NK-92 (cell line): ENCODE measurements around the gene ZFPM1.
"Not testable (repeated sequence)": the region's sequence is repeated elsewhere in the genome, so short reads cannot be mapped to it uniquely, and the experiment has no call there.

Source experiments
- DNase-seq: peaks from one replicate; lab custom pipeline; 2025; ENCODE audit not compliant: unreplicated experiment; lab: John Stamatoyannopoulos, UW

The ZFPM1 gene

GRCh38 chr16:88478889-88479792, 26.1 kb downstream of the ZFPM1 start:
- DNase-seq = no peak

DNA sequence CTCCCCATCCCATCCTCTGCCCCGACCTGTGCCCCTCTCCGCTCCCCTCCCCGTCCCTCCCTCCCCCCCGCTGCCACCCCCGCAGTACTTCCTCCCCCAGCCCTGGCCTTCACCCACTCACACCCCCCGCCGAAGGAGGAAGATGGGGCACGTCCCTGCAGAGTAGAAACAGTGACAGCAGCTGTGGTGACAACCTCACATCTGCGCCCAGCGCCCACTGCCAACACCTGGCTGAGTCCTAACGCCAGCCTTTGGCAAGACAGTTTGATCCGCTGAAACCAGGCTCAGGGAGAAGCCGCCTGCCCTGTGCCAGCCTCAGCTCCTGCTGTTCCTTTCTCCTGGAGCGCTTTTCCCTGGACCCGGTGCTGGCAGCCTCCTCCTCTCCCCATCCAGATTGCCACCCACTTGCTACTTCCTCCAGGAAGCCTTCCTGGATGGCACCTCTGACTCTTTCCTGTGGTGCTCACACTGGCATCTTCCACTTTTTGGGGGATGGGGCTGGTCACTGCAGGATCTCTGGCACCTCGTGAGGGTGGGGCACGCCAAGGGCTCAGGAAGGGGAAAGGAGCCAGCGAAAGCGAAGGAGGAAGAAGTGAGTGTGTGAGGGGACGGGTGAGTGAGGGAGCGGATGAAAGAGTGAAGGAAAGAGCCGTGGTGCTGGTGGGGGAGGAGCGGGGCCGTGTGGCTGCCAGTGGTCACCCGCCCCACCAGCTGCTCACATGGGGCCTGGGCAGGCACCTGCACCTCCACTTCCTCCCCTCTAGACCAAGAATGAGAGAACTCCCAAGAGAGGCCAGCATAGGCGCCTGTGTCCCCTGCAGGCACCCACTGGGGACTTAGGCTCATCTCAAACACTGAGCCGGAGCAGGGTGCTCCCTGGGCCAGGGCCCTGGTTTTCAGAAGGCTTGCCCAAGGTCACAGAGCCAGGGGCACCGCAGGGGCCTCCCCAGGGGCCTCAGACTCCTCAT, 27.0 kb downstream of the ZFPM1 start:
- no peak for DNase-seq

DNA sequence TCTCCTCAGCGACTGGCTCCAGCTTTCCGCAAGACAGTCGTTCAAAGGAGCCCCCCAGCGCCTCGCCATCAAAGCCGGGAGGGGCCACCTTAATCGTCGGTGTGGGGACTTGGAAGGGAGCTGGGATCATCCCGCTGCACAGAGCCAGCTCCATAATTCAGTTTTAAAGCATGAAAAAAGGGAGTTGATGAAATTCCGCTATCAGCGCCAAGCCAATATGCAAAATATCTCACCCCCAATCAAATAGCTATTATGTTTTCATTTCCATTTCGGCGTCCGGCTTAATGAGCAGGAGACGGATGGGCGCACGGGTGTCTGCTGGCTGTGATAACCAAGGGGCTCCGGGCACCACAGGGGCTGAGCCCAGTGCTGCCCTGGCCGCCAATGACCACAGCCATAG, 27.7 kb downstream of the ZFPM1 start:
- no peak for DNase-seq

GRCh38 chr16:88481851-88482250, 28.8 kb downstream of the ZFPM1 start:
- DNase-seq = no peak

DNA sequence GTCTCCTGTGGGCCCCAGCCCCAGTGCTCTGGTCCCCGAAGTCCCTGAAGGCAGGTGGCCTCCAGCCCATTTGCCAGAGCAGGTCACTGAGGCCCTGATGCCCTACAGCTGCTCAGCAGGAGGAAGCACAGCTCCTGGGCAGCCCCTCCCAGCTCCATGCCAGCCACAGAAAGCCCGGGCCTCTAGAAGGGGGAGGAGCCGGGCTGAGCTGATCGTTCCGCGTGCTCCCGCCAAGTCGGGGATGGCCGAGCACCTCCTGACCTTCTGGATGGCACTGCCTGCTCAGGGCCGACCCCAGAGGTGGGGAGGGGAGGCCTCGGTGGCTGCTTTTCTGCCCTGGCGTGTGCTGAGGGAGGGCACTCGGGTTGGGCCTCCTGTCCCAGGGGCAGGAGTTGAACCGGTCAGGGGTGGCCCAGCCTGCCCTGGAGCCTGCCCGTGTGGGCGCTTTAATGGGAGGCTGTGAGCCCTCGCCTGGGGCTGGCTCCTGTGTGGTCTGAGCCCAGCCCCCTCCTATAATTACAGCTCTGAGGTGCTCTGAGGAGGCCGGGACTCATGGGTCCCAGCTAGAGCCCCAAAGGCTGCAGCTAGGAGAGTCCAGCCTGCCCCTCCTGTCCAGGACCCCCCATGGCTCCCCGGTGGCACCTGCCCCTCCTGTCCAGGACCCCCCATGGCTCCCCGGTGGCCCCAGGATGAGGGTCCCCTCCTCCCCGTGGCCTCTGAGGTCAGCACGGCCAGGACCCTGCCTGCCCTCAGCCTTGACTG, 29.7 kb downstream of the ZFPM1 start:
- DNase-seq = no peak

- no peak for DNase-seq
Measured at GRCh38 chr16:88483392-88483641, 30.2 kb downstream of the ZFPM1 start.

DNA sequence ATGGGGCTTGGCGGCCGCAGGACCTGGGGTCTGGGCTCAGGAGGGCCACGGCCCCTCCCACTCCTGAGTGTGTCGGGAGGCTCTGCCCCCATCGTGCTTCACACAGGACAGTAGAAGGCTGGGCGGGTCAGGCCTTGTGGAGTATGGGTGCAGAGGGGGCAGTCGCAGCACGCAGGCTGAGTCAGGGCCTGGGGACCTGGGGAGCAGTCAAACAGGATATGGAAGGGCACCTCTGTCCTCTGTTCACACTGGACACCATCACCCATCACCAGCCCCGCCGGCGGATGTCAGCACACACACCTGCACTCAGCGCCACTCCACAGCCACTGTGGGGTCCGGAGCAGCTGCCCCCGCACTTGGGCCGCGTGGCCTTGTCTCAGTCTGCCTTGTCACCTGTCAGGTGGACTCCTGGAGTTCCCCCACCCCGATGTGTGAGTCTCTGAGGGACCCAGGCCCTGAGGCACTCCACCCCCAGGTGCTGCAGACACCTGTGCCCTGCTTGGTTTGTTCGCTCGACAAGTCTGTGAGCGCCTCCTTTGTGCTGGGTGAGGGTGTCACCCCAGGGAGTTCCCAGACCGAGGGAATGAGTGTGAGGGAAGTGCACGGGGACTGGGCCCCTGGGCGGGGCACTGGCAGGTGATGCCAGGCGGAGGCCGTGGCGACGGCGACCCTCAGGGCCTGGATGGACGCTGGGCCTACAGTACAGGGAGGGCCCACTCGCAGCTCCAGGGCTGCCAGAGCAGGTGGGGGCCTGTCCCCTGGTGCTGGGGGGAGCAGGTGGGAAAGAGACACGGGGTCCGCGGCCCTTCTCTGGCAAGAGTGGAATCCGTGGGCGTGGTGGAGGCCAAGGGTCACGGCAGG, 31.7 kb downstream of the ZFPM1 start:
- no peak for DNase-seq

DNA sequence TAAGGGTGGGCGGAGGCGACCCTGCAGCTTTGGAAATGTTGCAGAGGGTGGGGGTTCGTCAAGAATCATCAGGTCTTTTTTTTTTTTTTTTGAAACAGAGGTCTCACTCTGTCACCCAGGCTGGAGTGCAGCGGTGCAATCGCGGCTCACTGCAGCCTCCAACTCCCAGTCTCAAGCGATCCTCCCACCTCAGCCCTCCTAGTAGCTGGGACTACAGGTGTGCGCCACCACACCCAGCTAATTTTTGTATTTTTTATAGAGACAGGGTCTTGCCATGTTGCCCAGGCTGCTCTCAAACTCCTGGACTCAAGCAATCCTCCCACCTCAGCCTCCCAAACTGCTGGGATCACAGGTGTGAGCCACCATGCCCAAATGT, 32.3 kb downstream of the ZFPM1 start:
- not testable (repeated sequence) for DNase-seq

- no peak for DNase-seq
Measured at GRCh38 chr16:88486398-88487123, 33.5 kb downstream of the ZFPM1 start.

DNA sequence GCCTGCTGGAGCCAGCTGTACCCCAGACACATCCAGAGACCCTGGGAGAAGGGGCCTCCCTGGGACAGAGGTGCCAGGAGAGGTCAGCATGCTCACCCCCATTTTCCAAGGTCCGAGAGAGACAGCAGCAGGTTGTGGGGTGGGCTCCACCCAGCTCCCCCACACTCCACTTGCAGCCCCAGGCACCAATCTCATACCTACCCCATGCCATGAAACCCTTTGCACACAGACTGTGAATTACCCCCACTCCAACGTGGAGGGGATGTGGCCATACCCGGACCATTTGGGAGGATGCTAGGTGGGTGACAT, 34.0 kb downstream of the ZFPM1 start:
- DNase-seq = no peak

DNA sequence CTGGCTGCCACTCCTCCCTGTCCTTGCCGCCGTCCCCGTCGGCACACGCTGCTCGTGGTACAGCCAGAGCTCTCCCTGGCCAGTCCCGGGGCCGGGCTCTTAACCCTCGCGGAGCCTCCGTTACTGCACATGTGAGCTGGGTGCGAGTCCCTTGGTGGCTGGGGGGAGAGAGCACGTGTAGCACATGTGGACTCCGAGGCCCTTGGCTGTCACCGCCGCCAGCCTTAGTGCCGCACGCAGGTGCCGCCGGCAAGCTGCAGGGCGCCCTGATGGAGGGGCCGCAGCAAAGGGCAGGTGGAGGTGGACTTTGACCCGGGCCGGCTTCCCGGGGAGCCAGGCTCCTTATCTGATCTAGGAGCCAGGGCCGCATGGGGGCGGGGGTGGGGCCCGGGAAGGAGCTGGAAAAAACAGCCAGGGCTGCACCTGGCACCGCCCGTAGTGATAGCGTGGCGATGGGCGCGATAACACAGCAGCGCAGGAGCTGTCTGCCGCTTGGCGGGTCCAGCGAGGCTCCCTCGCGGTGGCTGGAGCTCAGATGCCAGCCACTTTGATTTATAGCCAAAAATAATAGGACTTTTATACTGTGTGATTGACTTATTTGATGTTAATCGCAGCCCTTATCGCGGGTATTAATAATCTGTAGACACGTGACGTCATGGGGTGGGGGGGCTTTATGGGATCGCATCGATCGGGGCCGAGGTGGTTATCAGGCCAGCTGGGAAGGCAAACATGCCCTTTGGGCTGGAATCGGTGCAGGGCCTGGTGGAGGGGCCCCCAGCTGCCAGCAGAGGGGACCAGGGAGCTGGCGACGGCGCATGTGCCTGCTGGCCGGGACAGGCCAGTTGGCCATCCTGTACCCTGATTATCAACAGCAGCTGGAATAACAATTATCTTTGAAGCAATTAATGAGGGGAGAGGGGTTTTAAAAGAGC, 35.1 kb downstream of the ZFPM1 start:
- DNase-seq = no peak

DNA sequence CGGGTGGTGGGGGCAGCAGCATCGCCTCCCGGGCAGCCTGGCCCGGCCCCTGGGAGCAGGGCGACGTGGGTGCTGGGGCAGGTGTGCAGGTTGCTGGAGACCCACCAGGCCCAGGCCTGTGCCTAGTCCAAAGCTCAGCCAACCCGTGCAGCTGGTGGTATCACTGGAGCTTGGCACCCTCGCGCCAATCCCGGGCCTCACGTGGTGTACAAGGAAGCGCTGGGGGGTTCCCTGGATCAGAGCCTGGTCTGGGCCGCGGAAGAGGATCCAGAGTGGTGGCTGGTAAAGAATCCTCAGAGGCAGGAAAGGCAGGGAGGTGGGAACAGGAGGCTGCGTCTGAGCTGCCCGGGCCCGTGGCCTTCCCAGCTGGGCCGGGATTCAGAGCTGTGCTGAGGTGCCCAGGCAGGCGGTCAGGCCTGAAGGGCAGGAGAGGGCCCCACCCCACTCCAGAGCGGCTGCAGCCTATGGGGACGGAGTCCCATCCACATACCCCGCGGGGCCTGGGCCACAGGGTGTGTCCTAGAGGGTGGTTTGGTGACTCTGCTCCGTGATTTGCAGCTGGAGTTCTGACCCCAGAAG, 36.2 kb downstream of the ZFPM1 start:
- DNase-seq = no peak

GRCh38 chr16:88491001-88491559, 38.0 kb downstream of the ZFPM1 start:
- DNase-seq = no peak

GRCh38 chr16:88491560-88492310, 38.7 kb downstream of the ZFPM1 start:
- DNase-seq = no peak

DNA sequence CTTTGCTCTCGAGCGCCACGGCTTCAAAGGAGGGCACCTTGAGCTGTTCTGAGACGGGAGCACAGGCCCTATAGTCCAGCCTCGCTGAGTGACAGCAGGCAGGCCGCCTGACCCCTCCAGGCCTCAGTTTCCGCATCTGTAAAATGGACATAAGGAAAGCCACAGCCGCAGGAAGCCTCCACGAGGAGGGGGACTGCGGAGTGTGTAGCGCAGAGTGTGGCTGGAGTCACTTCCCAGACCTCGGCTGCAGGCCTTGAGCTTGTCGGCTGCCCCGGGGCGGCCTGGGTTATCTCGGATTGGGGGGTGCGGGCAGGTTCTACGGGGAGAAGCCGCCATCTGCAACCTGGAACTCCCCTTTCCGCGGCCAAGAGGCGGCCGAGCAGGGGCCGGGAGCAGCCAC, 40.8 kb downstream of the ZFPM1 start:
- no peak for DNase-seq

- no peak for DNase-seq
Measured at GRCh38 chr16:88494335-88495154, 41.5 kb downstream of the ZFPM1 start.
